GM13977 (cell line): ENCODE results near the gene CCDC91.

Experiments
- DNase-seq: peaks from one replicate; pipeline ENCODE4 v3.0.0; 2012; ENCODE audit warnings: low spot score
- CTCF ChIP-seq: IDR thresholded peaks from 2 replicates; pipeline ENCODE4 v1.5.1; 2012; ENCODE audit warnings: mild to moderate bottlenecking, control low read depth; ENCODE audit not compliant: insufficient read depth; ENCODE audit errors: extremely low read depth, missing control alignments
- in situ Hi-C: fragments of 300-500 bp; cut with MboI; formaldehyde crosslinking; loops from one replicate; pipeline ENCODE4 v1.12.0; 2022; ENCODE audit warnings: low sequenced_read_pairs, low pct_unique_long_range_greater_than_20kb, mixed read lengths, inconsistent platforms; ENCODE audit not compliant: unreplicated experiment

The CCDC91 gene, protein sequence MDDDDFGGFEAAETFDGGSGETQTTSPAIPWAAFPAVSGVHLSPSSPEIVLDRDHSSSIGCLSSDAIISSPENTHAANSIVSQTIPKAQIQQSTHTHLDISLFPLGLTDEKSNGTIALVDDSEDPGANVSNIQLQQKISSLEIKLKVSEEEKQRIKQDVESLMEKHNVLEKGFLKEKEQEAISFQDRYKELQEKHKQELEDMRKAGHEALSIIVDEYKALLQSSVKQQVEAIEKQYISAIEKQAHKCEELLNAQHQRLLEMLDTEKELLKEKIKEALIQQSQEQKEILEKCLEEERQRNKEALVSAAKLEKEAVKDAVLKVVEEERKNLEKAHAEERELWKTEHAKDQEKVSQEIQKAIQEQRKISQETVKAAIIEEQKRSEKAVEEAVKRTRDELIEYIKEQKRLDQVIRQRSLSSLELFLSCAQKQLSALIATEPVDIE

DNA sequence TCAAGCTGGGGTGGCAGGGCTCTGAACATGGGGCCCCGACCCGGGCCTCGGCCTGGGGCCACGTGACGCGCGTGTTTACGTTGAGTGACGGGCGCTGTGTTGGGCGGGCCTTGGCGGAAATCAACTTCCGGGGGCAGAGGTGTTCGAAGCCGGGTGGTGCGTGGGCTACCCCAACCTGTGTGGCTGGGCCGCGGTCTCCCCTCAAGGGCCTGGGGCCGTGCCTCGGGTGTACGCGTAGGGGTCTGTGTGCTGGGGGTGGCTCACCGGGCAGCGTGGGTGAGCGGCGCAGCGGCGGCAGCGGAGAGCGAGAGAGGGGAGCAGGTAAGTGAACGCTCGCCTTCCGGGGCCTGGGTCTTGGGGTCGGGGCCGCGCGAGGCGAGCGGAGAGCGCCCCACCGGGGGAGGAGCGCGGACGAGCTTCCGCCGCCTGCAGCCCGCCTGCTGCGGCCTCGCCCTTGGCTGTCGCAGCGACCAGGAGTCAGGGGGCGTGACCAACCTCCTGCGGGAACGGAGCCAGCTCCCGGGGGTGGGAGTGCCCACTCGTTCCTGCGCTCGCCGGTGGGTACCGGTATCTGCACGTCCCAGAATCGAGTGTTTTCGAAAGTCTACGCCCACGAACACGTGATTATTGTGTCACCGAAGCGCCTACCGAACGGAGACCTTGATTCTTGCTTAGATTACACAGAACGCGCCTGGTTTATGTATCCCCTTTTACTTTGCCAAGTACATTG is at the start of gene CCDC91:
Gene CCDC91, plus strand, starts transcription at position 136 of the 730 bp plus-strand sequence. CDS start 66,760 bp downstream, outside the sequence.
- peak; percentile 87 for DNase-seq
- TF ChIP-seq CTCF: no peak
- in situ Hi-C loops: loop anchor here (25.0 kb wide), 1 partner anchor 453 kb away; no protein-coding TSS in a partner anchor

- no peak for TF ChIP-seq CTCF
- in situ Hi-C loops: no loop called here
- DNase-seq: no peak
Observed at GRCh38 chr12:28144059-28144458, 46.2 kb upstream of the CCDC91 start.

- no peak for DNase-seq
- in situ Hi-C loops: no loop called here
- TF ChIP-seq CTCF: no peak
Observed at GRCh38 chr12:28144532-28144931, 45.7 kb upstream of the CCDC91 start.

- no peak for DNase-seq
- no peak for TF ChIP-seq CTCF
- in situ Hi-C loops: no loop called here
Observed at GRCh38 chr12:28145216-28145615, 45.0 kb upstream of the CCDC91 start.

DNA sequence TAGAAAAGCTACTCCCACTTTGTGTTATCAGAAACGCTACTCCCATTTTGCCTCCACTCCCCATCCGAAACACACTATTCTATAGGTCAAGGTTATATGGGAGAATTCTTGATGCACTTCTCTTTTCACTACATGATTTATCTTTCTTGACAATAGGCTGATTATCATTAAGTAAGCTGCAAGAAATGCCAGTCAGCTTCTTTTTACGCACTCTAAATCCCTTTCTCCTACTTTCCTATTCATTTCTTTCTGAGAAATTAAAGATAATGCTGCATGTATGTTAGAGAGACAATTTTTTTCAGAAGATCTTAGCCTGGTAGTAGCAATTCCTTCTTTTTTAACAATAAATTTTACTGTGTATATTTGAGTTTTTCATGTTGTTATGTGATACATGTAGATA is 41.0 kb upstream of the CCDC91 start:
- no peak for DNase-seq
- no peak for TF ChIP-seq CTCF
- in situ Hi-C loops: no loop called here

DNA sequence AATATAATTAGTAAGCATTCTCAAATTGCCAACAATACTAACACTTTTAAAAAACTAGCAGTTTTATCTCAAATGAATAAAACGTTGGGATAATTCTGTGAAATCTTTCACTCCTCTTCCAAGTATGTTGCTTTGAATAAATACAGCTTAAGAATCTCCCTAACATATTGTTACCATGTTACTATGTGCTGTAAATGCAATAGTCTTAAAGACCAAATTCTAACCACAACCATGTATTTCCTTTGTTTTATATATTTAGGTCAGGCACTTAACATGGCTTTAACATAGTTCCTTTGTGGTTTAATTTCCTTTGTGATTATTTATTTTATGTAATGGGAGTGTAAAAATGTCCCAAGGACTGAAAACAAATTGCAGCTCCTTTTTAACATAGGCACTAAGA is 33.9 kb upstream of the CCDC91 start:
- in situ Hi-C loops: no loop called here
- no peak for DNase-seq

More for the DNA sequence above, 33.9 kb upstream of the CCDC91 start:
- TF ChIP-seq CTCF: no peak
